ENCODE data around the gene DYNC2LI1.

DYNC2LI1 gene

GRCh38 chr2:43787895-43788294, 14.1 kb downstream of the DYNC2LI1 start:
- CTCF ChIA-PET = no interaction called here
- Mint-ChIP-seq H3K4me1 (no peaks in the 10 kb centered on the region), H3K36me3 (no peaks in the 10 kb centered on the region), H3K27me3 (no peaks in the 10 kb centered on the region), H3K27ac (no peak overlapping the region), H3K4me3 (no peak overlapping the region), H3K9me3 (no peaks in the 10 kb centered on the region)
- no peak for DNase-seq

- H3K4me1 Mint-ChIP-seq = no peaks in the 10 kb centered on the region
- no peaks in the 10 kb centered on the region for H3K36me3 Mint-ChIP-seq
- no peaks in the 10 kb centered on the region for H3K27me3 Mint-ChIP-seq
- no peak overlapping the region for H3K27ac Mint-ChIP-seq
- no peaks in the 10 kb centered on the region for H3K9me3 Mint-ChIP-seq
- no peak for DNase-seq
- H3K4me3 Mint-ChIP-seq = no peak overlapping the region
- CTCF ChIA-PET = no interaction called here
Measured at GRCh38 chr2:43788646-43789045, 14.8 kb downstream of the DYNC2LI1 start.

DNA sequence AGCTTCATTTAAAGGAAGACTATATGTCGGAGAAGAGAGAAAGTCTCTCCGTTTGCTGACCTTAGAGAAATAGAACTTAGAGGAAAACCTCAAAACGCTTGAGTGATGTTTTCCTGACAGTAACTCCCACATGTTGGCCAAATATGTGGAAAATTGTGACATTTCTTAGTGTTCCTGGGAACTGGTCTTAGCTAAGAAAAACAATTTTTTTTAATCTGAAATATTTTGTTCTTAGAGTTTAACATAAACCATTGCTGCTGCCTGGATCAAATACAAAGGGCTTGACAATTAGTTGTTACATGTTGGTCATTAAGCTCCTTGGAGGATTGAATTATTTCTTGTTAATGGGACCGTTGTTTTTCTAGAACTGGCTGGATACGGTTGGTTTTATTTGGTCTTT, 16.3 kb downstream of the DYNC2LI1 start:
- no peak overlapping the region for H3K4me3 Mint-ChIP-seq
- no peaks in the 10 kb centered on the region for H3K27me3 Mint-ChIP-seq
- H3K27ac Mint-ChIP-seq = no peak overlapping the region
- no peaks in the 10 kb centered on the region for H3K4me1 Mint-ChIP-seq
- CTCF ChIA-PET = interaction anchor here (0.6 kb wide), 1 partner anchor 20 kb away, joined by 3 read pairs; no protein-coding TSS in a partner anchor
- H3K9me3 Mint-ChIP-seq = no peaks in the 10 kb centered on the region
- no peak for DNase-seq
- H3K36me3 Mint-ChIP-seq = no peaks in the 10 kb centered on the region

- Mint-ChIP-seq H3K27me3 (no peaks in the 10 kb centered on the region), H3K9me3 (no peaks in the 10 kb centered on the region), H3K27ac (no peak overlapping the region), H3K4me1 (no peaks in the 10 kb centered on the region), H3K4me3 (no peak overlapping the region), H3K36me3 (no peaks in the 10 kb centered on the region)
- DNase-seq = no peak
- CTCF ChIA-PET = no interaction called here
Measured at GRCh38 chr2:43791035-43791765, 17.4 kb downstream of the DYNC2LI1 start.

- no peak for DNase-seq
- Mint-ChIP-seq H3K36me3 (no peaks in the 10 kb centered on the region), H3K27ac (no peak overlapping the region), H3K9me3 (no peaks in the 10 kb centered on the region), H3K4me3 (no peak overlapping the region), H3K27me3 (no peaks in the 10 kb centered on the region), H3K4me1 (no peaks in the 10 kb centered on the region)
- CTCF ChIA-PET = no interaction called here
Measured at GRCh38 chr2:43792653-43793052, 18.8 kb downstream of the DYNC2LI1 start.

DNA sequence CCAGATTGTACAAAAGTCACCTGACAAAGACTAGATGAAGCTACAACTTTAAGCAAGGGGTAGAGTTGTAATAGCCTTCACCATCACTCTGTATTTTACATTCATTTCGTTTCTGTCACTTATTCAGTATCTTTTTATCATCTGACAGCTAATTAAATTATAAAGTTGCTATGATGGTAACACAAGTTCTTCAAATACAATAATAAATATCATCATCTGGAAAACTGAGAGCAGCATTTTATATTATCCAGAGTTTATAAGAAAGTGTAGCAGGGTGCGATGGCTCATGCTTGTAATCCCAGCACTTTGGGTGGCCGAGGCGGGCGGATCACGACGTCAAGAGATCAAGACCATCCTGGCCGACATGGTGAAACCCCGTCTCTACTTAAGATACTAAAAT, 21.1 kb downstream of the DYNC2LI1 start:
- CTCF ChIA-PET = no interaction called here
- Mint-ChIP-seq H3K36me3 (no peaks in the 10 kb centered on the region), H3K9me3 (no peaks in the 10 kb centered on the region)

DNA sequence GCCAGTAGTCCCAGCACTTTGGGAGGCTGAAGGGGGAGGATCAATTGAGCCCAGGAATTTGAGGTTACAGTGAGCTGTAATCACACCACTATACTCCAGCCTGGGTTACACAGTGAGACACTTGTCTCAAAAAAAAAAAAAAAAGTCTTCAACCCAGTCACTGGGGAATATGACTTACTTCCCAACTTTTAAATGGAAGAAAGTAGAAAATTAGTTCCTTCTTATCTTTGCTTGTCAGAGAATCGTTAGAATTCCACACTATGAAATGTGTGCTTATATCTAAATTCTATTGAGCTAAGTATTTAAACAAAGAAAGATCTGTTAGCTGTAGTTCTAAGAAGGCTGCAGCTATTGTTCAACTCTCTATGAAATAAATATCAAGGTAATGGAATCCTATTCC, 22.4 kb downstream of the DYNC2LI1 start:
- H3K27ac Mint-ChIP-seq = no peak overlapping the region
- no peaks in the 10 kb centered on the region for H3K36me3 Mint-ChIP-seq
- no peaks in the 10 kb centered on the region for H3K27me3 Mint-ChIP-seq
- H3K9me3 Mint-ChIP-seq = no peaks in the 10 kb centered on the region
- DNase-seq = no peak
- H3K4me1 Mint-ChIP-seq = no peaks in the 10 kb centered on the region
- CTCF ChIA-PET = no interaction called here
- no peak overlapping the region for H3K4me3 Mint-ChIP-seq

More for the DNA sequence above, 21.1 kb downstream of the DYNC2LI1 start:
- DNase-seq = no peak
- no peaks in the 10 kb centered on the region for H3K27me3 Mint-ChIP-seq
- no peak overlapping the region for H3K4me3 Mint-ChIP-seq
- no peaks in the 10 kb centered on the region for H3K4me1 Mint-ChIP-seq
- no peak overlapping the region for H3K27ac Mint-ChIP-seq

- Mint-ChIP-seq H3K27ac (no peak overlapping the region), H3K27me3 (no peaks in the 10 kb centered on the region), H3K4me3 (no peak overlapping the region), H3K4me1 (no peaks in the 10 kb centered on the region), H3K36me3 (no peaks in the 10 kb centered on the region), H3K9me3 (no peaks in the 10 kb centered on the region)
- DNase-seq = no peak
- CTCF ChIA-PET = interaction anchor here (0.6 kb wide), 1 partner anchor 89 kb away, joined by 3 read pairs; no protein-coding TSS in a partner anchor
Measured at GRCh38 chr2:43798300-43798699, 24.5 kb downstream of the DYNC2LI1 start.

DNA sequence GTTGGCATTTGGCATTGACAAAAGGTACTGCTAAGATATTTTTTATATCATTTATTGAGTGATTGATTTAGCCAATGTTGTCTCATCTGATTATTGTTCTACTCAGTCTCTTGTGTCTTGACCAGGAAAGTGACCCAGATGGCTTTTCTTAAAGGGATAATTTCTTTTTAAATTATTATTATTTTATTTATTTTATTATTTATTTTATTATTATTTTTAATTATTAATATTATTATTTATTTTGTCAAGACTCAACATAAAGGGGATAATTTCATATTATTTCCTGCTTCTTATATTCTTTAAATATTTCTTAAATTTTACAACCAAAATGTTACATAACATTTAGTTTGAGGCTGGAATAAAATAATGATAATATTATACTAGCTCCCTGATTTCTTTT, 27.1 kb downstream of the DYNC2LI1 start:
- H3K27ac Mint-ChIP-seq = no peak overlapping the region
- DNase-seq = no peak
- CTCF ChIA-PET = interaction anchor here (0.6 to 1.0 kb wide), 2 partner anchors 33 to 974 kb away, joined by 3 read pairs; no protein-coding TSS in a partner anchor
- H3K9me3 Mint-ChIP-seq = no peaks in the 10 kb centered on the region
- H3K4me1 Mint-ChIP-seq = no peaks in the 10 kb centered on the region
- H3K36me3 Mint-ChIP-seq = no peaks in the 10 kb centered on the region
- no peak overlapping the region for H3K4me3 Mint-ChIP-seq
- no peaks in the 10 kb centered on the region for H3K27me3 Mint-ChIP-seq

- Mint-ChIP-seq H3K27ac (no peak overlapping the region), H3K27me3 (no peaks in the 10 kb centered on the region), H3K4me1 (no peaks in the 10 kb centered on the region), H3K9me3 (no peaks in the 10 kb centered on the region), H3K36me3 (no peaks in the 10 kb centered on the region), H3K4me3 (no peak overlapping the region)
- DNase-seq = no peak
- CTCF ChIA-PET = no interaction called here
Measured at GRCh38 chr2:43802135-43802534, 28.3 kb downstream of the DYNC2LI1 start.

DNA sequence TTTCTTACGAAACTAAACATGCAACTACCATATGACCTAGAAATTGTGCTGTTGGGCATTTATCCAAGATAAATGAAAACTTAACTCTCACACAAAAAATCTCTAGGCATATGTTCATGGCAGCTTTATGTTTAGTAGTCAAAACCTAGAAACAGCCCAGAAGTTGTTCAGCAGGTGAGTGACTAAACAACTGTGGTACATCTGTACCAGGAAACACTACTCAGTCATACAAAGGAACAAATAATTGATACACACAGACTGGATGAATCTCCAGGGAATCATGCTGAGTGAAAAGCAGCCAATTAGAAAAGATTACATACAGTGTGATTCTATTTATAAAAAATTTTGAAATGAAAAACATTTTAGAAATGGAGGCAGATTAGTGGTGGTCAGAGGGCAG, 29.3 kb downstream of the DYNC2LI1 start:
- no peak overlapping the region for H3K4me3 Mint-ChIP-seq
- H3K27me3 Mint-ChIP-seq = peaks cover 3% of the 10 kb centered on the region
- no peak for DNase-seq
- H3K36me3 Mint-ChIP-seq = no peaks in the 10 kb centered on the region
- no peak overlapping the region for H3K27ac Mint-ChIP-seq
- CTCF ChIA-PET = no interaction called here
- H3K9me3 Mint-ChIP-seq = no peaks in the 10 kb centered on the region
- H3K4me1 Mint-ChIP-seq = no peaks in the 10 kb centered on the region

DNA sequence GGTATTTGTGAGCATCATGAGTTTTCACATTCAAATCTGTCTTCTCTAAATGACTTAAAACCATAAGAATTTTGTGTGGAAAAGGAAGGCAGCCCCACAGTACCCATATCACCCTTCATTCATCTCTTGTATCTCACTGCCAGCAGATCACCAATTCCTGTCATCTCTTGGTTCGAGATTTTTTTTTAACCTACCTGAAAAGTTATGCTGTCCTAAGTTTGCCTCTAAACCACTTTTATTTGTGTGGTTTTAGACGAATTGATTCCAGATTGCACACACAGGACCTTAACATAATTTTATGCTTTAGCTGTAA, 32.8 kb downstream of the DYNC2LI1 start:
- DNase-seq = no peak
- peaks cover 3% of the 10 kb centered on the region for H3K27me3 Mint-ChIP-seq
- no peaks in the 10 kb centered on the region for H3K36me3 Mint-ChIP-seq
- CTCF ChIA-PET = no interaction called here
- H3K27ac Mint-ChIP-seq = no peak overlapping the region
- H3K4me1 Mint-ChIP-seq = no peaks in the 10 kb centered on the region
- H3K4me3 Mint-ChIP-seq = no peak overlapping the region
- H3K9me3 Mint-ChIP-seq = no peaks in the 10 kb centered on the region

DNA sequence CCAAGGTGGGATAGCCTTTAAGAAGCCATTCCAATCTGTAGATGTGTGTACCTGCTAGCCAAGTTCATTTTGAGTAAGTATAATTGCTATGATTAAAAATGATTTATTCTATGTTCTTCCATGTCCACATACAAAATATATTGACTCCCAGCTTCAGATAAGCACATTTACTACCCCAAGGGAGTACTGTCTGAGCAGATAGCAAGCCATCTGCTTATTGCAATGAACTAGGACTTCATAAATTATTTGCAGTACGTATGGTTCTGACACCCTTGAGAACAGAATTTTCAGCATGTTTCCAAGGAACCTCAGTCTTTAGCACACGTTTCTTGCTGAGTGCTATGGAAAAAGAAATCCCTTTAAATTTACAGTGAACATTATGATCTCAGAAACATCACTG, 36.6 kb downstream of the DYNC2LI1 start:
- no peak overlapping the region for H3K4me3 Mint-ChIP-seq
- CTCF ChIA-PET = no interaction called here
- no peaks in the 10 kb centered on the region for H3K36me3 Mint-ChIP-seq
- no peaks in the 10 kb centered on the region for H3K9me3 Mint-ChIP-seq
- no peaks in the 10 kb centered on the region for H3K4me1 Mint-ChIP-seq
- no peak for DNase-seq
- H3K27ac Mint-ChIP-seq = no peak overlapping the region
- H3K27me3 Mint-ChIP-seq = peaks cover 3% of the 10 kb centered on the region

DNA sequence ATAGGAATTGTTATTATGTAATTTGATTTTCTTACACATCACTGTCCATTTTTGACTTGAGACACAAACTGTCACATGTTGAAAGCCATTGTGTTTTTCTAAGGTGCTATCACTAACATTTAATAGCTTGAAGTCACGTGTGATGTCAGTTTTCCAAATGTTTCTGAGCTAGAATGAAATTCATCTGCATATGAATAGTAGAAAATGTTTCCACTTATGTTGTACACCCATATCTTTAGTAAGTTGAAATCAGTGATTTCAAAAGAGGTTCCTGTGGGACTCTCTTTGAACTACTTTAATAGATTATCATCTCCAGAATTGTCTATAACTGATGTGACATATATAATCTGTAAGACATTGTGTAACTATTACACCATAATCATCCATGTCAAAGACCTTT, 37.0 kb downstream of the DYNC2LI1 start:
- no peak overlapping the region for H3K4me3 Mint-ChIP-seq

GRCh38 chr2:43812006-43812405, 38.2 kb downstream of the DYNC2LI1 start:
- H3K4me1 Mint-ChIP-seq = no peaks in the 10 kb centered on the region
- no peak overlapping the region for H3K4me3 Mint-ChIP-seq
- H3K36me3 Mint-ChIP-seq = no peaks in the 10 kb centered on the region
- CTCF ChIA-PET = interaction anchor here (1.0 kb wide), 1 partner anchor 66 kb away, joined by 3 read pairs; no protein-coding TSS in a partner anchor
- peaks cover 3% of the 10 kb centered on the region for H3K27me3 Mint-ChIP-seq
- no peaks in the 10 kb centered on the region for H3K9me3 Mint-ChIP-seq
- no peak for DNase-seq
- no peak overlapping the region for H3K27ac Mint-ChIP-seq

More for the DNA sequence above, 37.0 kb downstream of the DYNC2LI1 start:
- CTCF ChIA-PET = no interaction called here
- H3K4me1 Mint-ChIP-seq = no peaks in the 10 kb centered on the region
- peaks cover 3% of the 10 kb centered on the region for H3K27me3 Mint-ChIP-seq
- no peak for DNase-seq
- H3K36me3 Mint-ChIP-seq = no peaks in the 10 kb centered on the region
- no peaks in the 10 kb centered on the region for H3K9me3 Mint-ChIP-seq
- H3K27ac Mint-ChIP-seq = no peak overlapping the region

- H3K36me3 Mint-ChIP-seq = no peaks in the 10 kb centered on the region
- no peaks in the 10 kb centered on the region for H3K4me1 Mint-ChIP-seq
- DNase-seq = no peak
- CTCF ChIA-PET = no interaction called here
- no peaks in the 10 kb centered on the region for H3K27me3 Mint-ChIP-seq
- H3K9me3 Mint-ChIP-seq = no peaks in the 10 kb centered on the region
- H3K27ac Mint-ChIP-seq = no peak overlapping the region
- no peak overlapping the region for H3K4me3 Mint-ChIP-seq
Measured at GRCh38 chr2:43812947-43813346, 39.1 kb downstream of the DYNC2LI1 start.
